Ovary (tissue), 9 donors: Measurements from ENCODE around the gene COL23A1. TPM values are rescaled to one million over a fixed set of nuclear protein-coding genes. Genes with fewer than 3 reads are reported as not detected.

Experiments used
- DNase-seq, 5 donors: peaks; one replicate each; pipeline ENCODE4 v3.0.0-alpha.2; 2019 to 2020
- H3K27ac ChIP-seq, 2 donors: fragments of 200-600 bp; one replicate each; pipeline versions ENCODE4 v1.5.1 to v1.8.0; 2019 to 2022
- H3K27me3 ChIP-seq: fragments of 200-600 bp; one replicate; pipeline ENCODE4 v1.8.0; 2022
- H3K36me3 ChIP-seq: fragments of 200-600 bp; sonication (generic); one replicate; pipeline ENCODE4 v1.5.1; 2019
- H3K4me1 ChIP-seq: one replicate; pipeline ENCODE4 v1.8.1; 2013; ENCODE audit warnings: mild to moderate bottlenecking, moderate library complexity; ENCODE audit not compliant: insufficient read depth
- H3K4me3 ChIP-seq: fragments of 200-600 bp; sonication (generic); one replicate; pipeline ENCODE4 v1.5.1; 2017
- H3K9me3 ChIP-seq, 2 donors: fragments of 200-600 bp in 1 of 2; sonication (generic) in 1 of 2; one replicate each; pipeline versions ENCODE4 v1.5.1 to v1.8.1; 2013 to 2019; ENCODE audit warnings: mild to moderate bottlenecking in 1 of 2, moderate library complexity in 1 of 2
- CTCF ChIP-seq, 3 donors: fragments of 450-650 bp in 2 of 3; fragments of 200-600 bp in 1 of 3; IDR thresholded peaks; one replicate each; pipeline versions ENCODE4 v1.5.1 to v1.8.0; 2016 to 2022; ENCODE audit warnings: antibody characterized with exemption in 3 of 3, mild to moderate bottlenecking in 1 of 3
- EP300 ChIP-seq: sonication (generic); formaldehyde crosslinking; IDR thresholded peaks from one replicate; pipeline ENCODE4 v1.6.1; 2017; ENCODE audit warnings: antibody characterized with exemption
- POLR2A ChIP-seq: fragments of 450-650 bp; IDR thresholded peaks from one replicate; pipeline ENCODE4 v1.6.1; 2017; ENCODE audit warnings: antibody characterized with exemption, mild to moderate bottlenecking, moderate library complexity
- WGBS, 3 donors: extraction: QIAGEN DNeasy Blood & Tissue Kit in 1 of 3; methylation state at CpG; one replicate each; pipeline versions ENCODE4 v1.1.5 to v1.1.7; 2013 to 2017; 5-methylcytosine and 5-hydroxymethylcytosine counted together
- intact Hi-C, 4 donors: fragments of 100-400 bp; cut with DNase I; formaldehyde crosslinking; loops; one replicate each; pipeline versions ENCODE4 v1.11.0 to v1.15.1; 2022 to 2023
- polyA plus RNA-seq, 2 donors: library from polyadenylated mRNA; stranded (reverse); fragments of 200-250 nt in 1 of 2; fragments of 350-450 nt in 1 of 2; fragmentation: Illumina TruSeq in 1 of 2; extraction: RNeasy Lipid Tissue Mini Kit (QIAGEN cat#74804) in 1 of 2; gene quantifications; one replicate each; pipeline ENCODE4 v1.2.3, GENCODE V29; 2013 to 2014
- total RNA-seq, 7 donors: library from RNA; depleted of rRNA in 2 of 7; stranded (reverse); fragments of >200 nt in 2 of 7; fragmentation: NEBNext Ultra II Directional in 3 of 7; extraction: Animal tissue kit (Norgen Biotek cat#: 25700) in 3 of 7; gene quantifications; one replicate each; pipeline versions ENCODE4 v1.1.0 to v1.2.4, GENCODE V29; 2016 to 2023
- donor health status: DM: no; HTN: no; CAD: no; lungs with moderate emphysema.
- donor health status: DM: no; HTN: no; CAD: no.
- donor health status: Bipolar disorder and iron deficiency.
- donor health status: DM: yes; HTN: yes; CAD: no.
- donor health status: DM: no; HTN: no; CAD: no.
- donor health status: DM: yes; HTN: yes; CAD: no.

COL23A1 gene
- total and polyA plus RNA-seq, 9 donors: 0.13 to 0.92 (median 0.39) TPM; not detected in 1

GRCh38 chr5:178326374-178326715 lies 263.8 kb downstream of the COL23A1 start:
- H3K4me3 ChIP-seq: no peak overlapping the region
- no peaks in the 10 kb centered on the region for H3K4me1 ChIP-seq
- TF ChIP-seq EP300 (no peak), CTCF (IDR thresholded peaks at IDR 0.05) (no peak), POLR2A (no peak)
- H3K27ac ChIP-seq: no peak overlapping the region
- WGBS, 3 donors: 3 to 9% (median 9%) methylated on average over 7 of the region's 7 CpGs
- H3K27me3 ChIP-seq: no peaks in the 10 kb centered on the region
- no peaks in the 10 kb centered on the region for H3K9me3 ChIP-seq
- intact Hi-C loops: no loop called here
- H3K36me3 ChIP-seq: no peaks in the 10 kb centered on the region
- DNase-seq: no peak

- no peak overlapping the region for H3K27ac ChIP-seq
- intact Hi-C loops: no loop called here
Observed at GRCh38 chr5:178325679-178326373, 264.4 kb downstream of the COL23A1 start.

GRCh38 chr5:178325311-178325678 lies 264.9 kb downstream of the COL23A1 start:
- Histone ChIP-seq H3K27ac (no peak overlapping the region), H3K27me3 (no peaks in the 10 kb centered on the region), H3K36me3 (no peaks in the 10 kb centered on the region), H3K4me1 (no peaks in the 10 kb centered on the region), H3K4me3 (no peak overlapping the region), H3K9me3 (no peaks in the 10 kb centered on the region)
- TF ChIP-seq POLR2A (no peak), EP300 (no peak), CTCF (IDR thresholded peaks at IDR 0.05) (no peak)
- DNase-seq: no peak
- intact Hi-C loops: no loop called here
- WGBS, 3 donors: 90 to 98% (median 95%) methylated on average over 6 of the region's 6 CpGs

More at GRCh38 chr5:178325679-178326373, 264.4 kb downstream of the COL23A1 start:
- Histone ChIP-seq H3K36me3 (no peaks in the 10 kb centered on the region), H3K9me3 (no peaks in the 10 kb centered on the region), H3K4me1 (no peaks in the 10 kb centered on the region), H3K27me3 (no peaks in the 10 kb centered on the region), H3K4me3 (no peak overlapping the region)
- no peak for TF ChIP-seq POLR2A
- no peak for TF ChIP-seq EP300
- no peak for TF ChIP-seq CTCF (IDR thresholded peaks at IDR 0.05)
- WGBS, 3 donors: 17 to 27% (median 27%) methylated on average over 19 to 20 of the region's 20 CpGs
- DNase-seq: peak in 2 of 5 donors; percentile 20 to 57

- WGBS, 3 donors: 85 to 91% (median 90%) methylated on average over 31 of the region's 31 CpGs
- no peak for DNase-seq
- intact Hi-C loops: no loop called here
- Histone ChIP-seq H3K36me3 (no peaks in the 10 kb centered on the region), H3K9me3 (no peaks in the 10 kb centered on the region), H3K27me3 (no peaks in the 10 kb centered on the region), H3K4me3 (no peak overlapping the region), H3K27ac (no peak overlapping the region), H3K4me1 (no peaks in the 10 kb centered on the region)
- TF ChIP-seq POLR2A (no peak), CTCF (IDR thresholded peaks at IDR 0.05) (no peak), EP300 (no peak)
Observed at GRCh38 chr5:178324481-178325310, 265.5 kb downstream of the COL23A1 start.
